T-helper 9 cell (primary cell): Measurements from ENCODE around the gene NEK7.
"Not testable (repeated sequence)": the region's sequence is repeated elsewhere in the genome, so short reads cannot be mapped to it uniquely, and the experiment has no call there.

Experiments used
- DNase-seq: peaks from one replicate; pipeline ENCODE4 v3.0.0-alpha.2; 2020

The NEK7 gene

DNA sequence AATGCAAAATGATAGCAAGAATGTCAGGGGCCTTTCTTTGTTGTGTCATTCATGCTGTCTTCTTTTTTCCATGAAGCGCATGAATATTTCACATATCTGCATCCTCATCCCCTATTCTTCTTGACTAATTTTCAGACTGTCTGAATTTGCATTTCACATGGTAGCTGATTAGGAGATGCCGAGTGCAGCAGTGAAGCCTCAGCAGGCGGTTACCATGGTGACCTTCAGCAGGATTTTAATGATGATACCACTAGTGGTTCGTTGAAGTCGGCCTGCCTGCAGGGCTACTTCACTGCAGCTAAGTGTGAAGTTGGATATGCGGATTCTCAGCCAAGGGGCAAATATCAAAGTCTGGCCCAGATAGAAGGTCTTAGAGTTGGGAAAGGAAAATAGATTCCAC lies 141.8 kb downstream of the NEK7 start:
- DNase-seq, result no peak

DNA sequence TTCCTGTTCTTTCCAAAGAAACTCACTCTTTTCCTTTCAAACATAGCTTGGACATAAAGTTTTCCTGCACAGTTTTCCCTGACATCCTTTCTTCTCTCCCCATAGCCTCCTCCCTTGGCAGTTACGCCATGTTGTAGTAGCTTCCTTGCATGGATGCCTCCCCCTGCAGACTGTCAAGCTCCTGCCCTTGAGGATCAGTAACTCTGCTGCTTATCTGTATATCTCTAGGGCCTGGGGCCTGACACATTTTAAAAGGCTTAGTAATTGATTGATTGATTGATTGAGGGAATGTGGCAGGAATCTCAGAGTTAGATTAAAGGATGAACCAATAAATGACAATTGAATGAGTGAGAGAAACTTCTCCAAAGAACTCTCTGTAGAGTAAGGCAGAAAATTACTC lies 143.7 kb downstream of the NEK7 start:
- DNase-seq, result no peak

DNA sequence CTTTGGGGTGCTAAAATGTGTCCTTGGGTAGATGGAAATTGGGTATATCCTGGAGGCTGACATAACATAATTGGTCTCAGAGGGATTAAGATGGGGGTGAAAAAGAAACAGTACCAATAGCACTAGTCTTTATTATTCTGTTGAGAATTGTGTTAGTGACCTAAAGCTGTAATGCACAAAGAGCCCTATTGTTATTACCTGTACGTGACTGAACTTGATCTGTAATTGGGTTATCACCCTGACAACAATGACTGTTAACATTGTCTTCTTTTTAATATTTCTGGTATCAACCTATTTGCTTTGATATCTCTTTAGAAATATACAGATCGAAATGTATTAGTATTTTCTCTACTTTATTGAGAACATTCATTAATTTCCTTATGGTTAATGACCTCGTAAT lies 147.6 kb downstream of the NEK7 start:
- no peak for DNase-seq

- DNase-seq, result not testable (repeated sequence)
These were observed 158.0 kb downstream of the NEK7 start for GRCh38 chr1:198314817-198315216.

DNA sequence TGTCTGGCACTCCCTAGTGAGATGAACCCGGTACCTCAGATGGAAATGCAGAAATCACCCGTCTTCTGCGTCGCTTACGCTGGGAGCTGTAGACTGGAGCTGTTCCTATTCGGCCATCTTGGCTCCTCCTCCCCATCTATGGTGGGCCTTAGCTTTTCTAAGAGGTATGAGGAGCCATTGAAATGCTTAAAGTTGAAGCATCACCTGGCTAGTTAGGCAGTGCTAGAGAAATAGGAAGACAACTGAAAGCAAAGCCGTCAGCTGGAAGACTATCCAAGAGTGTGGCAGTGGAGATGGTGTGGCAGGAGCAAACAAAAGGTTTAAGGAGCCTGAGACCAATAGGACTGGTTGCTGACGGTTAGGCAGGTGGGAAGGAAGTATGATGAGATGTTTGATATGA lies 158.5 kb downstream of the NEK7 start:
- DNase-seq, result not testable (repeated sequence)

DNA sequence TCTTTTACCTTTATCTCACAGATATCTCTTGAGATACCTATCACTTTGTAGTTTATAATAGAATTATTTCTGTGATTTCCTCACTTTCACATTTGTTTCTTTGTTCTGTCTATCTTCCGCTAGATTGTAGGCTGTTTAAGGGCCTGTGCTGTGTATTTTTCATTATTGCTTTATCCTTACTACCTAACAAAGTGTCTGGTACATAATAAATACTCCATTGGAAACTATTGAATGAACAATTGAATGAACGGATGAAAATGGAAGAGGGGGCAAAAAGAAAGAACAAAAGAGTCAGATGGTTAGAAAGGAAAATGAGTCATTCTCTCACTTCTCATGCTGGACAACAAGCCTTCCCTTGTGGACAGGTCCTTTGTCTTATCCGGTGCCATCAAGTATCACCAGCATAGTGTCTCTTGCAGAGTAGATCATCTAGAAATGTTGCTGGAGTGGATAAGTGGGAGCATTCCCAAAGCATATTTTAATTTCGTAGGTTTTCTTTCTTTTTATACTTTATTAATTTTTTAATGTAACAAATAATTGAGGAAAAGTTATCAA lies 159.8 kb downstream of the NEK7 start:
- no peak for DNase-seq

- DNase-seq, result no peak
These were observed 161.3 kb downstream of the NEK7 start for GRCh38 chr1:198318085-198318484.

GRCh38 chr1:198320759-198321158 lies 164.0 kb downstream of the NEK7 start:
- DNase-seq, result no peak

DNA sequence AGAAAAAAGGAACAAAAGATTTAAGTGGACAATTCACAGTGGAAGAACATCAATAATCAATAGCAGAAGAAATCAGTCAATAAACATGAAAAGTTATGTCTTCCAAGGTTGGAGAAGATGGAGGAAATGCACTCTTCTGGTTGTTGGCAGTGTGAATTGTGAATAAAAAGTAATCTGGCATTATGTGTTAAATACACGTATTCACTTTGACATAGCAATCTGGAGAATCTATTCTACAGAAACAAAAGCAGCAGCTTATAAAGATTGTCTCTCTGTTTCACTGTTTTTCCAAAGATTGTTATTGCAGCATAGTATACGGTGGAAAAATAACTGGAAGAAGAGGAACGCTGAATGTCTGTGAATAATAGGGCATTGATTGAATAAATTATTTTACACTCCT lies 169.4 kb downstream of the NEK7 start:
- no peak for DNase-seq

DNA sequence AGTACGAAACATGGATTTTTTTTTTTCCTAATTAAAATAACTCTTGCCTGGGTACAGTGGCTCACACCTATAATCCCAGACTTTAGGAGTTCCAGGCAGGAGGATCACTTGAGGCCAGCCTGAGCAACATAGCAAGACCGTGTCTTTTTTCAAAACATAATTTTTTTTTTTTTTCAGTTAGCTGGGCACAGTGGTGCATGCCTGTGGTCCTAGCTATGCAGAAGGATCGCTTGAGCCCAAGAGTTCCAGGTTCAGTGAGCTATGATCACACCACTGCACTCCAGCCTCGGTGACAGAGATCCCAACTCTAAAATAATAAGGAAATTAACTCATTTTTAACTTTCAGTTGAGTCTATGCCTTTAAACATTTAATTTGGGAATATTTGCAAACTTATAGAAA lies 170.1 kb downstream of the NEK7 start:
- no peak for DNase-seq

DNA sequence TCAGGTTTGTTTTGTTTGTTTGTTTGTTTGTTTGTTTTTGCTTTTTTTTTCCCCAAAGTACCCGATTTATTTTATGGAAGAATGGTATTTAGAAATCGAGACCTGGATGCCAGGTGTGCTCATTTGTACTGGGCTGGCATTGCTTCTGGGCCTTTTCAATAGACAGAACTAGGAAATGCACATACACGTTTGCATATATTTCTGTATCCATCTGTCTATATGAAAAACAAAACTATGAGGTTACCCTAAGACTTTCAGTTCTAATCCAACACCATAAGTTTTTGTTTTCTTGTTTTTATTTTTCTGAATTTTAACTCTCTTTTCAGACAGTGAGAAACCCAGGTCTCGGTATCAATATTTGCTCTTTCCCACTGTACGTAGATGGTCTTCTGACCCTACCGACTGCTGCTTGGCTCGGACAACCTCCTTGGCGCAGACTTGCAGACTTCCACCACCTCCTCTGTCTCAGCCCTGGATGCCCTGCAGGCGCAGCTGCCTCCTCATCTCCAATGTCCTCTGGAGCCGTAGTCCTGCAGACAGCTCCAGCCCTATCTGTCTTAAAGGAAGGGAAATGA lies 171.7 kb downstream of the NEK7 start:
- no peak for DNase-seq

DNA sequence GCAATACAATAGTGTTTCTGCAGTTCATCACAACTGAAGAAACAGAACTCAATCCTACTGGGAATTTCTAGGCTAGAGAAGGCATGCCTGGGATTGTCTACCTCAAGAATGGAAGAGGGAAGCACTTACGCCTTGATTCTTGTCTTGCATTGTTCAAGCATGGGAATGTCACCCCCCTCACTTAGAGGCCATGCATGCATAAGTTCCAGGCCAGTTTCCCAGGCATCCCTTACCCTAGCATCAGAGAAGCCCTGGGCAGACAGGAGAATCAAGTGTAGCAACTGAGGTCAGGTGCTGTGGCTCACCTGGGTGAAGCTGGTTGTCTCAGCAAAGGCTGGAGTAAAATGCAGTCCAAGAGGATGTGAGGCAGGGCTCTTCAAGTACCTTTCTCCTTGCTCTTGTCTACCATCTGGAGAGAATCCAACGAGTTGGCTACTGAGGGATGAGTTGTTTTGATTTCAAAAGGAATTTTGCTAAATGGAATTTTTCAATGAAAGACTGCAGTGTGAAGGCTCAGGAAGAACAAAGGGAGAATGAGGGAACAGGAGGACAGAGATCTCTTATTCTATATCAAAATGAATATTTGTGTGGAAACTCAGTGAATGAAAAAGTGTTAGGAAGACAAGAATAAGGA lies 174.3 kb downstream of the NEK7 start:
- DNase-seq, result no peak

DNA sequence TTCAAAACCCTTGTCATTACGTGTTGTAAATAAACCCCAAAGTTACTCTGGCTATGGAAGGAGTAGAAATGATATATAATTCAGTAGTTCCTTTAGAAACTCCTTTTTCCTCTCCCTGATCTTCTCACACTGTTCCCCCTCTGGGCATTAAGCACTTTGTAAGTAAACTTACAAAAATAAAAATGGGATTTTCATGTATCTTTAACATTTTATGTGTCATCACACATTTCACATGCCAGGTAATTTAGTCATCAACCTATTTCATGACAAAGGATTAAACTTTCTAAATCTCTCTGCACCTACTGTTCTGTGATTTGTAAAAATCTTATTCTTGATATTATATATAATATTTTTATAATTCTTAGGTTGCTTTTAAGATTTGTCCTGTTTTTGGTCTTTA lies 176.9 kb downstream of the NEK7 start:
- DNase-seq, result no peak

DNA sequence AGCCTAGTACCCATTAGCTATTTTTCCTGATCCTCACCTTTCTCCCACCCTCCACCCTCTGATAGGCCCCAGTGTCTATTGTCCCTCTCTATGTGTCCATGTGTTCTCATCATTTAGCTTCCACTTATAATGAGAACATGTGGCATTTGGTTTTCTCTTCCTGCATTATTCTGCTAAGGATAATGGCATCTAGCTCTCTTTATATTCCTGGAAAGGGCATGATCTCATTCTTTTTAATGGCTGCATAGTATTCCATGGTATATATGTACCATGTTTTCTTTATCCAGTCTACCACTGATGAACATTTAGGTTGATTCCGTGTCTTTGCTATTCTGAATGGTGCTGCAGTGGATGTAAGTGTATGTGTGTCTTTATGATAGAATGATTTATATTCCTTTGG lies 178.9 kb downstream of the NEK7 start:
- no peak for DNase-seq

GRCh38 chr1:198337886-198338285 lies 181.1 kb downstream of the NEK7 start:
- DNase-seq, result no peak

GRCh38 chr1:198340139-198340538 lies 183.3 kb downstream of the NEK7 start:
- no peak for DNase-seq

DNA sequence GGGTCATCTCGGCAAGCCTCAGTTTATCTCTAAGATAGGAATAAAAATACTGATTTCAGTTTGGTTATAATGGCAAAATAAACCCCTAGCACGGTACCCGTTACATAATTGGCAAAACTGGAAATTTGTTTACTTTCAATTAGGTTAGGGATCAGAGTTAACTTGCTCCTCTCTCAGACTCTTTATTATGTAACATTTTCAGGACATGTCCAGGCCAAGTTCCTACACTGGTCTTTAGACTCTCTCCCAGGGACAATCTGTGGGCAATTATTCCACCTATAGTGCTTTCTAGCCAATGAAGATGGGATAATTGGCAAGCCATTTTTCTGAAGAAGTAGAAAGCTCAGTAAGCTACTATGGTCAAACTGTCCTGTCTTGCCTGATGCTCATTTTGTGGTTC lies 189.4 kb downstream of the NEK7 start:
- DNase-seq, result no peak

DNA sequence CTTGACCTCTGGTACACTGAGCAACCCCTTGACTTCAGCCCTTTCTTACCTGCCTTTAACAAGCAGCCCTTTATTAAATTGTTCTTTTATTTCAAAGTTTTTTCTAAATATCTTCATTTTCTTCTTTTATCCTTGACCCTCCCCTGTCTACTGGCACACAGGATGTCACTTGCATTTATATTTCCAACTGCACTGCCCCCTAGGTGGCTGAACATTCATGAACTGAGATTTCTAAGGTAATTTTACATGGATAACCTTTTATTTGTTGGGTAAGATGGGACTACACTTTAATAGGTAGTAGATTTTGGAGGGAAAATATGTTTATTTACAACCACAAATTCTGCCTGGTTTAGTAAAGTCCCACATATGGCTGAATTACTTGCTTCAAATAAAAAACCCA lies 193.7 kb downstream of the NEK7 start:
- DNase-seq, result no peak

GRCh38 chr1:198352975-198353695 lies 196.3 kb downstream of the NEK7 start:
- DNase-seq, result no peak

- no peak for DNase-seq
These were observed 201.1 kb downstream of the NEK7 start for GRCh38 chr1:198357937-198358336.

DNA sequence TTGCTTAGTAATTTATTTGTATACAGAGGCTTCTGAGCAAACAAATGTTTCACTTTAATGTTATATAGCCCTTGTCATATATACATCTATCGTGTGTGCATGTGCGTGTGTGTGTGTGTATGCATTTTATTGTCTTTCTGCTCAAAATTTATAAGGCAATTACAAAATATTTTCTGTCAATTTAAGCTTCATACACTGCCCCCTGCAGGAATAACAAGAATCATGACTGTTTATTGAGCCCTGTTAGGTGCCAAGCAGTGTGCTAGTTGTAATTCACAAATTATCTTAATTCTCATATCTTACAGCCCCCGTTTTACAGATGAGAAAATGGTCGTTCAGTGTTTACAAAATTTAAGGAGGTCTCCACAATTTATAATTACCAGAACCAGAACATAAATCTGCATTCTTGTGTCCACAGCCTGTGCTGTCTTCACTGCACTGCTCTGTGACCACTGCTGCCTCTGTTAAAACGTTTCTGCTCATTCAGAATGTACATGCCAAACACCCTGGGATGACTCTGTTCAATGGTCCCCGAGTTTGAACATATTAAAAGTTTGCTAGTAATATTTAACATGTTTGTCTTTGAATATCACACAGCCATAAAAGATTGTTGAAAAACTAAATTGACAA lies 202.3 kb downstream of the NEK7 start:
- no peak for DNase-seq

- no peak for DNase-seq
These were observed 203.5 kb downstream of the NEK7 start for GRCh38 chr1:198360208-198360729.

DNA sequence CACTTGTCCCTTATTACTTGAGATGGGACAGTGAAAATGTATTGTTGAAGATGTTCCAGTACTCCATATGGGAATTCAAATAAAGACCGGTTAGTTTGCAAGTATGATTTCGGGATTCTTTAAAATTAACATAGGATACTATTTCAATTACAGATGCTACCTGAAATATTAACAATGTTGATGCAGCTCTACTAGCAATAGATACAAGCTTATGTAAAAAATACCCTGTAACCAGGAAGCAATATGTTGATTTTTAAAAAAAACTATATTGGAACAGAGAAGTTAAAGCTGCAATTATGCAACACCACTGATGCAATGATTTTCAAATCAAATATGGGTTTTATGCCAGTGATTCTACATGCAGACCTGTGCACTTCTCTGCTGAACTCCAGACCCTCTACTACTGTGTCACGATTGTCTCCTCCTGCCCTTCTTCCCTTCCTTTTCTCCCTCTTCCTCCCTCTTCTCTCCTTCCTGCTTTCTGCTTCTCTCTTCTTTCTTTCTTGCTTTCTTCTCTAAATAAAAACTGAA lies 204.5 kb downstream of the NEK7 start:
- no peak for DNase-seq
